SH-SY5Y (cell line): Measurements from ENCODE around the gene DYRK2.

Experiments used
- GATA2 ChIP-seq: IDR thresholded peaks from 2 replicates; pipeline ENCODE4 v1.6.1; 2011; ENCODE audit warnings: mild to moderate bottlenecking, low read depth, low read length
- GATA3 ChIP-seq: IDR thresholded peaks from 2 replicates; pipeline ENCODE4 v1.6.1; 2011; ENCODE audit warnings: low read depth, mild to moderate bottlenecking, low read length, moderate library complexity

GRCh38 chr12:67664171-67664570, 15.6 kb downstream of the DYRK2 start:
- TF ChIP-seq GATA2 = no peak
- TF ChIP-seq GATA3 = no peak
